ENCODE results near the gene TANK. TPM values are rescaled to one million over a fixed set of nuclear protein-coding genes. Genes with fewer than 3 reads are reported as not detected.

Gene TANK
- total and polyA plus RNA-seq, 2 experiments from 2014 or later: 27.7 to 35.4 TPM

DNA sequence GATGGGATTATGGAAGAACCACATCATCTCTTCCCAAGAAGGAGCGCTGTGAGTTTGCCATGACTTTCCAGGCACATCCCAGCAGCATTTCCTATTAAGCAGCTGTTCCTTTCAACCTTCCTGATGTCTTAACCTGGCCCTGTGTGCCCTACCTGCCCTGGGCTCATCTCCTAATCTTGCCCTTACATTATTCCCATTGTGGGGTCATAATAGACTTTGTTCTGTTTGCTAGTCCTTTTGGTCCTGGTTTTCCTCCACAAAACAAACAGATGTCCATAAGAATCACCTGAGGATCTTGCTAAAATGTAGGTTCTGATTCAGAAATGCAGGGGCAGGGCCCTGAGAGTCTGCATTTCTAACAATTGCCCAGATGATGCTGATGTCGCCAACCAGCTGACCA is 38.6 kb upstream of the TANK start:
- Mint-ChIP-seq H3K4me3 (no peak overlapping the region), H3K9me3 (no peaks in the 10 kb centered on the region), H3K27ac (peak overlapping the region; percentile 3; the same call in 1 of the 2 replicates), H3K36me3 (ENCODE audit: low read depth) (no peaks in the 10 kb centered on the region), H3K27me3 (ENCODE audit: insufficient read depth, low read depth, poor library complexity) (peaks cover 2% of the 10 kb centered on the region), H3K4me1 (peaks cover 20% of the 10 kb centered on the region)
- no peak overlapping the region for H3K27ac ChIP-seq (ENCODE audit: low read depth)
- H3K4me1 ChIP-seq (ENCODE audit: insufficient read depth): 0 out of 2 replicates have a peak, but pooled peaks cover 7% of the 10 kb centered on the region
- H3K4me3 ChIP-seq: no peak overlapping the region
- ATAC-seq (no peak), DNase-seq (ENCODE audit: low spot score) (no peak)
- H3K27me3 ChIP-seq (ENCODE audit: insufficient read depth): no peaks in the 10 kb centered on the region
- H2AFZ ChIP-seq: 0 out of 2 replicates have a peak overlapping the region, but pooled peaks have one; percentile 49
- H3K79me2 ChIP-seq (replicated peaks; ENCODE audit: insufficient read depth): no peaks in the 10 kb centered on the region
- no peaks in the 10 kb centered on the region for H3F3A ChIP-seq (replicated peaks; ENCODE audit: low read depth)
- 0 out of 2 replicates have a peak, but pooled peaks cover 4% of the 10 kb centered on the region for H3K9me2 ChIP-seq (ENCODE audit: insufficient read depth)
- TF ChIP-seq, protein P1, sequence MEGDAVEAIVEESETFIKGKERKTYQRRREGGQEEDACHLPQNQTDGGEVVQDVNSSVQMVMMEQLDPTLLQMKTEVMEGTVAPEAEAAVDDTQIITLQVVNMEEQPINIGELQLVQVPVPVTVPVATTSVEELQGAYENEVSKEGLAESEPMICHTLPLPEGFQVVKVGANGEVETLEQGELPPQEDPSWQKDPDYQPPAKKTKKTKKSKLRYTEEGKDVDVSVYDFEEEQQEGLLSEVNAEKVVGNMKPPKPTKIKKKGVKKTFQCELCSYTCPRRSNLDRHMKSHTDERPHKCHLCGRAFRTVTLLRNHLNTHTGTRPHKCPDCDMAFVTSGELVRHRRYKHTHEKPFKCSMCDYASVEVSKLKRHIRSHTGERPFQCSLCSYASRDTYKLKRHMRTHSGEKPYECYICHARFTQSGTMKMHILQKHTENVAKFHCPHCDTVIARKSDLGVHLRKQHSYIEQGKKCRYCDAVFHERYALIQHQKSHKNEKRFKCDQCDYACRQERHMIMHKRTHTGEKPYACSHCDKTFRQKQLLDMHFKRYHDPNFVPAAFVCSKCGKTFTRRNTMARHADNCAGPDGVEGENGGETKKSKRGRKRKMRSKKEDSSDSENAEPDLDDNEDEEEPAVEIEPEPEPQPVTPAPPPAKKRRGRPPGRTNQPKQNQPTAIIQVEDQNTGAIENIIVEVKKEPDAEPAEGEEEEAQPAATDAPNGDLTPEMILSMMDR (conservative IDR thresholded peaks at IDR 0.05; ENCODE audit: low read depth in 2 of 2): no peak
- no peak for TF ChIP-seq EZH2 (IDR thresholded peaks at IDR 0.05; ENCODE audit: low read depth, unreplicated experiment)
- TF ChIP-seq, protein P2, sequence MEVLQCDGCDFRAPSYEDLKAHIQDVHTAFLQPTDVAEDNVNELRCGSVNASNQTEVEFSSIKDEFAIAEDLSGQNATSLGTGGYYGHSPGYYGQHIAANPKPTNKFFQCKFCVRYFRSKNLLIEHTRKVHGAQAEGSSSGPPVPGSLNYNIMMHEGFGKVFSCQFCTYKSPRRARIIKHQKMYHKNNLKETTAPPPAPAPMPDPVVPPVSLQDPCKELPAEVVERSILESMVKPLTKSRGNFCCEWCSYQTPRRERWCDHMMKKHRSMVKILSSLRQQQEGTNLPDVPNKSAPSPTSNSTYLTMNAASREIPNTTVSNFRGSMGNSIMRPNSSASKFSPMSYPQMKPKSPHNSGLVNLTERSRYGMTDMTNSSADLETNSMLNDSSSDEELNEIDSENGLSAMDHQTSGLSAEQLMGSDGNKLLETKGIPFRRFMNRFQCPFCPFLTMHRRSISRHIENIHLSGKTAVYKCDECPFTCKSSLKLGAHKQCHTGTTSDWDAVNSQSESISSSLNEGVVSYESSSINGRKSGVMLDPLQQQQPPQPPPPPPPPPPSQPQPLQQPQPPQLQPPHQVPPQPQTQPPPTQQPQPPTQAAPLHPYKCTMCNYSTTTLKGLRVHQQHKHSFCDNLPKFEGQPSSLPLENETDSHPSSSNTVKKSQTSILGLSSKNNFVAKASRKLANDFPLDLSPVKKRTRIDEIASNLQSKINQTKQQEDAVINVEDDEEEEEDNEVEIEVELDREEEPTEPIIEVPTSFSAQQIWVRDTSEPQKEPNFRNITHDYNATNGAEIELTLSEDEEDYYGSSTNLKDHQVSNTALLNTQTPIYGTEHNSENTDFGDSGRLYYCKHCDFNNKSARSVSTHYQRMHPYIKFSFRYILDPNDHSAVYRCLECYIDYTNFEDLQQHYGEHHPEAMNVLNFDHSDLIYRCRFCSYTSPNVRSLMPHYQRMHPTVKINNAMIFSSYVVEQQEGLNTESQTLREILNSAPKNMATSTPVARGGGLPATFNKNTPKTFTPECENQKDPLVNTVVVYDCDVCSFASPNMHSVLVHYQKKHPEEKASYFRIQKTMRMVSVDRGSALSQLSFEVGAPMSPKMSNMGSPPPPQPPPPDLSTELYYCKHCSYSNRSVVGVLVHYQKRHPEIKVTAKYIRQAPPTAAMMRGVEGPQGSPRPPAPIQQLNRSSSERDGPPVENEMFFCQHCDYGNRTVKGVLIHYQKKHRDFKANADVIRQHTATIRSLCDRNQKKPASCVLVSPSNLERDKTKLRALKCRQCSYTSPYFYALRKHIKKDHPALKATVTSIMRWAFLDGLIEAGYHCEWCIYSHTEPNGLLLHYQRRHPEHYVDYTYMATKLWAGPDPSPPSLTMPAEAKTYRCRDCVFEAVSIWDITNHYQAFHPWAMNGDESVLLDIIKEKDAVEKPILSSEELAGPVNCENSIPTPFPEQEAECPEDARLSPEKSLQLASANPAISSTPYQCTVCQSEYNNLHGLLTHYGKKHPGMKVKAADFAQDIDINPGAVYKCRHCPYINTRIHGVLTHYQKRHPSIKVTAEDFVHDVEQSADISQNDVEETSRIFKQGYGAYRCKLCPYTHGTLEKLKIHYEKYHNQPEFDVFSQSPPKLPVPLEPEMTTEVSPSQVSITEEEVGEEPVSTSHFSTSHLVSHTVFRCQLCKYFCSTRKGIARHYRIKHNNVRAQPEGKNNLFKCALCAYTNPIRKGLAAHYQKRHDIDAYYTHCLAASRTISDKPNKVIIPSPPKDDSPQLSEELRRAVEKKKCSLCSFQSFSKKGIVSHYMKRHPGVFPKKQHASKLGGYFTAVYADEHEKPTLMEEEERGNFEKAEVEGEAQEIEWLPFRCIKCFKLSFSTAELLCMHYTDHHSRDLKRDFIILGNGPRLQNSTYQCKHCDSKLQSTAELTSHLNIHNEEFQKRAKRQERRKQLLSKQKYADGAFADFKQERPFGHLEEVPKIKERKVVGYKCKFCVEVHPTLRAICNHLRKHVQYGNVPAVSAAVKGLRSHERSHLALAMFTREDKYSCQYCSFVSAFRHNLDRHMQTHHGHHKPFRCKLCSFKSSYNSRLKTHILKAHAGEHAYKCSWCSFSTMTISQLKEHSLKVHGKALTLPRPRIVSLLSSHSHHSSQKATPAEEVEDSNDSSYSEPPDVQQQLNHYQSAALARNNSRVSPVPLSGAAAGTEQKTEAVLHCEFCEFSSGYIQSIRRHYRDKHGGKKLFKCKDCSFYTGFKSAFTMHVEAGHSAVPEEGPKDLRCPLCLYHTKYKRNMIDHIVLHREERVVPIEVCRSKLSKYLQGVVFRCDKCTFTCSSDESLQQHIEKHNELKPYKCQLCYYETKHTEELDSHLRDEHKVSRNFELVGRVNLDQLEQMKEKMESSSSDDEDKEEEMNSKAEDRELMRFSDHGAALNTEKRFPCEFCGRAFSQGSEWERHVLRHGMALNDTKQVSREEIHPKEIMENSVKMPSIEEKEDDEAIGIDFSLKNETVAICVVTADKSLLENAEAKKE (CRISPR knock-in tag; IDR thresholded peaks at IDR 0.05): no peak
- TF ChIP-seq, protein P3, sequence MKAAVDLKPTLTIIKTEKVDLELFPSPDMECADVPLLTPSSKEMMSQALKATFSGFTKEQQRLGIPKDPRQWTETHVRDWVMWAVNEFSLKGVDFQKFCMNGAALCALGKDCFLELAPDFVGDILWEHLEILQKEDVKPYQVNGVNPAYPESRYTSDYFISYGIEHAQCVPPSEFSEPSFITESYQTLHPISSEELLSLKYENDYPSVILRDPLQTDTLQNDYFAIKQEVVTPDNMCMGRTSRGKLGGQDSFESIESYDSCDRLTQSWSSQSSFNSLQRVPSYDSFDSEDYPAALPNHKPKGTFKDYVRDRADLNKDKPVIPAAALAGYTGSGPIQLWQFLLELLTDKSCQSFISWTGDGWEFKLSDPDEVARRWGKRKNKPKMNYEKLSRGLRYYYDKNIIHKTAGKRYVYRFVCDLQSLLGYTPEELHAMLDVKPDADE (IDR thresholded peaks at IDR 0.05): no peak
- TF ChIP-seq POLR2AphosphoS5 (IDR thresholded peaks at IDR 0.05; ENCODE audit: low read depth): no peak
- TF ChIP-seq JUNB (IDR thresholded peaks at IDR 0.05; ENCODE audit: unreplicated experiment): no peak
- TF ChIP-seq, protein P4, sequence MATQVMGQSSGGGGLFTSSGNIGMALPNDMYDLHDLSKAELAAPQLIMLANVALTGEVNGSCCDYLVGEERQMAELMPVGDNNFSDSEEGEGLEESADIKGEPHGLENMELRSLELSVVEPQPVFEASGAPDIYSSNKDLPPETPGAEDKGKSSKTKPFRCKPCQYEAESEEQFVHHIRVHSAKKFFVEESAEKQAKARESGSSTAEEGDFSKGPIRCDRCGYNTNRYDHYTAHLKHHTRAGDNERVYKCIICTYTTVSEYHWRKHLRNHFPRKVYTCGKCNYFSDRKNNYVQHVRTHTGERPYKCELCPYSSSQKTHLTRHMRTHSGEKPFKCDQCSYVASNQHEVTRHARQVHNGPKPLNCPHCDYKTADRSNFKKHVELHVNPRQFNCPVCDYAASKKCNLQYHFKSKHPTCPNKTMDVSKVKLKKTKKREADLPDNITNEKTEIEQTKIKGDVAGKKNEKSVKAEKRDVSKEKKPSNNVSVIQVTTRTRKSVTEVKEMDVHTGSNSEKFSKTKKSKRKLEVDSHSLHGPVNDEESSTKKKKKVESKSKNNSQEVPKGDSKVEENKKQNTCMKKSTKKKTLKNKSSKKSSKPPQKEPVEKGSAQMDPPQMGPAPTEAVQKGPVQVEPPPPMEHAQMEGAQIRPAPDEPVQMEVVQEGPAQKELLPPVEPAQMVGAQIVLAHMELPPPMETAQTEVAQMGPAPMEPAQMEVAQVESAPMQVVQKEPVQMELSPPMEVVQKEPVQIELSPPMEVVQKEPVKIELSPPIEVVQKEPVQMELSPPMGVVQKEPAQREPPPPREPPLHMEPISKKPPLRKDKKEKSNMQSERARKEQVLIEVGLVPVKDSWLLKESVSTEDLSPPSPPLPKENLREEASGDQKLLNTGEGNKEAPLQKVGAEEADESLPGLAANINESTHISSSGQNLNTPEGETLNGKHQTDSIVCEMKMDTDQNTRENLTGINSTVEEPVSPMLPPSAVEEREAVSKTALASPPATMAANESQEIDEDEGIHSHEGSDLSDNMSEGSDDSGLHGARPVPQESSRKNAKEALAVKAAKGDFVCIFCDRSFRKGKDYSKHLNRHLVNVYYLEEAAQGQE (IDR thresholded peaks at IDR 0.05; ENCODE audit: unreplicated experiment): no peak
- TF ChIP-seq CREB1 (CRISPR knock-in tag; IDR thresholded peaks at IDR 0.05; ENCODE audit: low read depth): no peak
- no peak for TF ChIP-seq NANOG (IDR thresholded peaks at IDR 0.05; ENCODE audit: borderline replicate concordance)
- no peak for TF ChIP-seq EZH2phosphoT487 (IDR thresholded peaks at IDR 0.05; ENCODE audit: unreplicated experiment)
- TF ChIP-seq ZNF114 (CRISPR knock-in tag; IDR thresholded peaks at IDR 0.05): no peak
- TF ChIP-seq ZNF331 (CRISPR knock-in tag; IDR thresholded peaks at IDR 0.05; ENCODE audit: low read depth): no peak
- no peak for TF ChIP-seq STAT1 (IDR thresholded peaks at IDR 0.05; ENCODE audit: unreplicated experiment)
- no peaks in the 10 kb centered on the region for H3K36me3 ChIP-seq (ENCODE audit: insufficient read depth)
- H3K4me2 ChIP-seq: no peak overlapping the region
- no peaks in the 10 kb centered on the region for H4K20me1 ChIP-seq (replicated peaks; ENCODE audit: insufficient read depth)
